Muscle of arm (tissue), 14 donors: ENCODE data around the gene MPC2. TPM values are rescaled to one million over a fixed set of nuclear protein-coding genes. Genes with fewer than 3 reads are reported as not detected.
A peak's percentile ranks its signal among the peaks of the same experiment; 100 is the strongest.

Experiments
- DNase-seq: peaks from one replicate; pipeline ENCODE4 v3.0.0-alpha.2; 2013
- long read RNA-seq, 11 donors: transcript quantifications; one replicate each; lab custom pipeline, GENCODE V29; 2026
- polyA plus RNA-seq, 12 donors: library from polyadenylated mRNA; unstranded; fragments of 120-200 nt; gene quantifications; one replicate each; pipeline ENCODE4 v1.2.1, GENCODE V29; 2013; ENCODE audit not compliant: insufficient read length in 12 of 12

Gene MPC2
- 100 to 1,000 TPM in 1 of 12 donors, 10 to 100 TPM in 10, not detected in 1; 48.6 to 214 (median 75.3) TPM for polyA plus RNA-seq
- long read RNA-seq, donor 1, transcript MPC2-202 (5 exons, 2,177 nt) = major isoform, 200 of 292 reads
- long read RNA-seq, donor 1, partial matches to known transcripts = 92 of 292 reads
- long read RNA-seq, donor 1, other reads (novel, unspliced or antisense) = 0 of 292 reads
- long read RNA-seq, donor 2, transcript MPC2-202 (5 exons, 2,177 nt) = major isoform, 63 of 85 reads
- long read RNA-seq, donor 2, partial matches to known transcripts = 22 of 85 reads
- long read RNA-seq, donor 2, other reads (novel, unspliced or antisense) = 0 of 85 reads
- long read RNA-seq, donor 3, transcript MPC2-202 (5 exons, 2,177 nt) = major isoform, 33 of 113 reads
- long read RNA-seq, donor 3, partial matches to known transcripts = 80 of 113 reads
- long read RNA-seq, donor 3, other reads (novel, unspliced or antisense) = 0 of 113 reads
- long read RNA-seq, donor 4, transcript MPC2-202 (5 exons, 2,177 nt) = major isoform, 23 of 77 reads
- long read RNA-seq, donor 4, partial matches to known transcripts = 54 of 77 reads
- long read RNA-seq, donor 4, other reads (novel, unspliced or antisense) = 0 of 77 reads
- long read RNA-seq, donor 5, transcript MPC2-202 (5 exons, 2,177 nt) = major isoform, 75 of 88 reads
- long read RNA-seq, donor 5, partial matches to known transcripts = 13 of 88 reads
- long read RNA-seq, donor 5, other reads (novel, unspliced or antisense) = 0 of 88 reads
- long read RNA-seq, donor 6, transcript MPC2-202 (5 exons, 2,177 nt) = major isoform, 27 of 100 reads
- long read RNA-seq, donor 6, partial matches to known transcripts = 73 of 100 reads
- long read RNA-seq, donor 6, other reads (novel, unspliced or antisense) = 0 of 100 reads
- long read RNA-seq, donor 7, transcript MPC2-202 (5 exons, 2,177 nt) = major isoform, 27 of 27 reads
- long read RNA-seq, donor 7, partial matches to known transcripts = 0 of 27 reads
- long read RNA-seq, donor 7, other reads (novel, unspliced or antisense) = 0 of 27 reads
- long read RNA-seq, donor 8, transcript MPC2-202 (5 exons, 2,177 nt) = major isoform, 57 of 221 reads
- long read RNA-seq, donor 8, partial matches to known transcripts = 164 of 221 reads
- long read RNA-seq, donor 8, other reads (novel, unspliced or antisense) = 0 of 221 reads
- long read RNA-seq, donor 9, transcript MPC2-202 (5 exons, 2,177 nt) = major isoform, 41 of 58 reads
- long read RNA-seq, donor 9, partial matches to known transcripts = 17 of 58 reads
- long read RNA-seq, donor 9, other reads (novel, unspliced or antisense) = 0 of 58 reads
- long read RNA-seq, donor 10, transcript MPC2-202 (5 exons, 2,177 nt) = major isoform, 51 of 71 reads
- long read RNA-seq, donor 10, partial matches to known transcripts = 20 of 71 reads
- long read RNA-seq, donor 10, other reads (novel, unspliced or antisense) = 0 of 71 reads
- long read RNA-seq, donor 11, transcript MPC2-202 (5 exons, 2,177 nt) = major isoform, 68 of 102 reads
- long read RNA-seq, donor 11, partial matches to known transcripts = 34 of 102 reads
- long read RNA-seq, donor 11, other reads (novel, unspliced or antisense) = 0 of 102 reads

DNA sequence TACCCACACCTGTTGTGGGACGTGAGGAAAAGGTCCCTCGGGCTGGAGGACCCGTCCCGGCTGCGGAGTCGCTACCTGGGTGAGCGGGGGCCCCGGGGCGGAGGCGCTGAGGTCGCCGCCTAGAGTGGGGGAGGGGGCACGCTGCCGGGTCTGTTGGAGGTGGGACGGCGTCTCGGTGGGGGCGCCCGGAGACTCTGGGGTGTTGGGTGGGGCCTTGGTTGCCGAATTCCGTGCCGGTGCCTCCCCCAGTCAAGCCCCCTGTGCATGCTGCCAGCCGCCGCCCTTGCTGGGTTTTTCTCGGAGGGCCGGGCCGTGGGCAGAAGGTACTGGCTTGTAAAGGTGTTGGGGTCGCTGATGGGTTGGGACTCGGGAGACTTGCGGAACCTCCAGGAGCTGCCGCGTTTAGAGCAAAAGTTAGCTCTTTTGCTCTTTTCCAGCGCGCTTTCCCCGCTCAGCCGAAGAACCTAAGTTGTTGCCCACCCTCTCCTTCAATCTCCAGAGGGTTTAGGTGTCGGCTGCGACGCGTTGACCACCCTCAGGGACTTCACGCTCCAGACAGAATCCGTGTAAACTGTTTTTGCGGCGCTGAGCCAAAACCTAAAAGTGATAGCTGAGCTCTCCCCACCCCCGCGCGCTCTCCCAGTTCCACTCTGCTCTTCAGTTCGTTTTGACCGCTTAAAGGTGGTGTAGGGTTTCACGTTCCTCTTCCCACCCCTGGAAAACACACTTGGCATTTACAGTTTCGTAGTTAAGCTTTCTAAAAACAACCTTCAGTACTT is at the start of gene MPC2:
Gene MPC2, minus strand, starts transcription at position 143 of the 779 bp plus-strand sequence. CDS start 1,231 bp downstream, outside the sequence.
- peak; percentile 83 for DNase-seq

DNA sequence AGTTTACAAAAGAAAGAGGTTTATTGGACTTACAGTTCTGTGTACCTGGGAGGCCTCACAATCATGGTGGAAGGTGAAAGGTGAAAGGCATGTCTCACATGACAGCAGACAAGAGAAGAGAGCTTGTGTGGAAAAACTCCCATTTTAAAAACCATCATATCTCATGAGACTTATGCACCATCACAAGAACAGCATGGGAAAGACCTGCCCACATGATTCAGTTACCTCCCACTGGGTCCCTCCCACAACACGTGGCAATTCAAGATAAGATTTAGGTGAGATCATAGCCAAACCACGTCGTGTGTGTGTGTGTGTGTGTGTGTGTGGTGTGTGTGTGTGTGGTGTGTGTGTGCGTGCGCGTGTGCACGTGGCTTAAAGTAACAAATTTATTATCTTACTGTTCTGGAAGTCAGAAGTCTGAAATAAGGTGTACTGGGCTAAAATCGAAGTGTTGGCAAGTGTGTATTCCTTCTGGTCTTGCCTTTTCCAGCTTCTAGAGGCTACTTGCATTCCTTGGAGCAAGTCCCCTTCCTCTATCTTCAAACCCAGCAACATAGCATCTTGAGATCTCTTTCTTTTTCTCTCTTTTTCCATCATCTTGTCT is 48.1 kb upstream of the MPC2 start:
- no peak for DNase-seq

DNA sequence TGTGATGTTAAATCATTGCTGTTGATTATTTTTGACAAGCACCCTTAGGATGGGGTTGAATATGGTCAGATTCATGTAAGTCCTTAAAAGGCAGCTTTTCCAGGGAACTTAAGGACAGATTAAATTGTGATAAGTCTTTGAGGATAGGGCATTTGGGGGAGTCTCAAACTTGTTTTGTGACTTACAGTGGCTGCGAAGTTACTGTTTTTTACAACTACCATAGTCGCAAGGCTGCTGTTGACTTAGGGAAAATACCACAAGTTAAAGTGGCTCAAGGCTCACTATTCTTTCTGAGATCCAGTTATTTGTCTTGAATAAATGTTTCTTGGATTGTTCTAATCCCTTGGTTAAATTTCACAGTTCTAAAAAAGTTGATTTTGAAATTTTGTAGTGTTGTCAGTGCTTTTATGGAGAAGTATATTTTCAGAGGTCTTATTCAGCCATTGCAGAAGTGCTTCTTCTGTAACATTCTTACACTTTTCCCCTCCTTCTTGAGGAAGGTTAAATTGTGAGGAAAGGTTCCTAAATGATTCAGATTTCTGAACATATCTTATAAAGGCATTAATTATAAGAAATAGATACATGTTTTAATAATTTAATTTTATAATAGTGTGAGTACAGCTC is 47.0 kb upstream of the MPC2 start:
- no peak for DNase-seq

GRCh38 chr1:167981933-167982332 is 45.1 kb upstream of the MPC2 start:
- no peak for DNase-seq

DNA sequence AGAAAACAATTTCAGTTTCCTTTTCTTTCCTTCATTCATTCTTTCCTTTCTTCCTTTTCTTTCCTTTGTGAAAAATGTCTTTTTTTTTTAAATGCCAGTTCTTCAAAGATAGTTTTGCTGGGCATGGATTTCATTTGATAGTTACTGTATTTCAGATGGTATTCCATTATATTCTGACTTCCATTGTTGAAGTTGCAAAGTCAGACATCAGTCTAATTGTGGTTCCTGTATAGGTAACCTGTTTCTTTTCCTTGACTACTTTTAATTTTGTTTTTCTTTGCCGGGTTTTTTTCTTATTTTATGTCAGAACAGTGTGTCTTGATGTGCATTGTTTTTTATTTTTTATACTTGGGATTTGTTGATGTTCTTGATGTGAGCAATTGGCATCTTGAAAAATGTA is 40.4 kb upstream of the MPC2 start:
- DNase-seq = no peak

DNA sequence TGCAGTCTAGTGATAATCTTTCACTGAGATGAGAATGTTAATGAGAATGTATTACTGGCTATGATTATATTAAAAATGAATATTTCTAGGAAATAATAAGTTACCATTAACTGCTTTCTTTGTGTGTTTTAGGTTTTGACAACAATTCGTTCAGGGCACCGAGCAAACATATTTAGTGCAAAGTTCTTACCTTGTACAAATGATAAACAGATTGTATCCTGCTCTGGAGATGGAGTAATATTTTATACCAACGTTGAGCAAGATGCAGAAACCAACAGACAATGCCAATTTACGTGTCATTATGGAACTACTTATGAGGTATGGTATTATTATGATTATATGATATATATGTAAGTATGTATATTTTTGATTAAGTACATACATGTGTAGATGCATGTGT is 37.8 kb upstream of the MPC2 start:
- no peak for DNase-seq

GRCh38 chr1:167973832-167974231 is 37.0 kb upstream of the MPC2 start:
- no peak for DNase-seq

DNA sequence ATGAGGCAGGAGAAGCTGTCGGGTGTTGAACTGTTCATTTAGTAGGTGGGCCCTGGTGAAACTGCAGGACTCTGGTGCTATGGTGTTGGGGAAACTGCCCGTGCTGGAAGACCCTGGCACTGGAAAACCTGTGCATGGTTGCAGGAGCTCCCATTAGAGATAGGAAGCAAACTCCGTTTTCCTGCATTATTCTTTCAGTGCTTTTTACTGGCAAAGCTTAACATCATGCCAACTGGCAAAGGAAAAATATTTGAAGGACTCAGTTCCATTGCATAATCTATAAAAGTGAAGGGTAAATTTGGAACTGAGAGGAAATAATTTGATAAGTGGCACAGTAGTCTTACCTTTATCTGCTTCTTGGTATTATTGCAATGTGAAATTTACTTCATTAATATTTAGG is 31.7 kb upstream of the MPC2 start:
- no peak for DNase-seq

GRCh38 chr1:167966050-167966449 is 29.2 kb upstream of the MPC2 start:
- DNase-seq = no peak

GRCh38 chr1:167964646-167965045 is 27.8 kb upstream of the MPC2 start:
- DNase-seq = no peak

DNA sequence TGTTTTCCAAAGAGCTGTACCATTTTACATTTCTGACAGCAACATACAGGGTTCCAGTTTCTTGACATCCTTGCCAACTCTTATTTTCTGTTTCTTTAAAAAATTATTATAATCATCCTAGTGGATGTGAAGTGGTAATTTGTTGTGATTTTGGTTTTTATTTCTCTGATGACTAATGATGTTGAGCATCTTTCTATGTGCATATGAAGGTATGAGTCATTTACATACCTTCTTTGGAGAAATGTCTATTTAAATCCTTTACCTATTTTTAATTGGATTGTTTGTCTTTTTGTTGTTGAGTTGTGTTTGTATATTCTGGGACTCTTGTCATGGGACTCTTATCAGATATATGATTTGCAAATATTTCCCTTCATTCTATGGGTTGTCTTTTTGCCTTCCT is 20.8 kb upstream of the MPC2 start:
- DNase-seq = no peak

- DNase-seq = no peak
Measured at GRCh38 chr1:167955915-167956314, 19.0 kb upstream of the MPC2 start.

GRCh38 chr1:167950569-167950968 is 13.7 kb upstream of the MPC2 start:
- no peak for DNase-seq

- no peak for DNase-seq
Measured at GRCh38 chr1:167949785-167950184, 12.9 kb upstream of the MPC2 start.

DNA sequence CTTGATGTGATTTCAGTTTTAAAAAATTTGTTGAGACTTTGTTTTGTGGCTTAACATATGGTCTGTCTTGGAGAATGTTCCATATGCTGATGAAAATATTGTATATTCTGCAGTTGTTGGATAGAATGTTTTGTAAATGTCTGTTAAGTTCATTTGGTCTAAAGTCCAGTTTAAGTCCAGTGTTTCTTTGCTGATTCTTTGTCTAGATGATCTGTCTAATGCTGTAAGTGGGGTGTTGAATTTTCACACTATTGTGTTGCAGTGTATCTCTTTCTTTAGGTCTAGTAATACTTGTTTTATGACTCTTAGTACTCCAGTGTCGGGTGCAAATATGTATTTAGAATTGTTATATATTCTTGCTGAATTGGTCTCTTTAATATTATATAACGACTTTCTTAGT is 10.9 kb upstream of the MPC2 start:
- DNase-seq = no peak

GRCh38 chr1:167943541-167943940 is 6.7 kb upstream of the MPC2 start:
- DNase-seq = no peak

GRCh38 chr1:167940264-167940663 is 3.4 kb upstream of the MPC2 start:
- DNase-seq = no peak

DNA sequence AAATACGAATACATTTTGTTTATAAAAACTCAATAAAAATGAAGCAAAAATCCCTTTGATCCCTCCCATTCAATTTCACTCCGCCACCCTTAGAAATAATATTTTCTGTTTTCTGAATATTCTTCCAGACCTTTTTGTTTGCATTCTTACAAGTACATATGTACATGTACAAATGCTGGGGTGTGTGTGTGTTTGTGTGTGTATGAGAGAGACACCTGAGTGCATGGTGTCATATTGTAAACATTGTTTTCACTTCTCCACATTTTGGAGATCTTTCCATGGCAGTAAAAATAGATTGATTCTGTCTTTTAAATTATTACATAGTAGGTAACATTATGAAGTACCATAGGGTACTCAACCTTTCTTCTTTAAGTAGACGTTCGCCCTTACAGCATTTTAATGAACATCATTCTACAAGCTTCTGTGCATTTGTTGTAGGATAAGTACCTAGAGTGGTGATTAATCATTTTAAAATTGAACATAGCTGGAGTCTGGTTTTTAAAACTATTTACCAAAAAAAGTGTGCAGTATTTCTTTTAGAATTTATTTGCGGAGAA is 1.3 kb upstream of the MPC2 start:
- no peak for DNase-seq

DNA sequence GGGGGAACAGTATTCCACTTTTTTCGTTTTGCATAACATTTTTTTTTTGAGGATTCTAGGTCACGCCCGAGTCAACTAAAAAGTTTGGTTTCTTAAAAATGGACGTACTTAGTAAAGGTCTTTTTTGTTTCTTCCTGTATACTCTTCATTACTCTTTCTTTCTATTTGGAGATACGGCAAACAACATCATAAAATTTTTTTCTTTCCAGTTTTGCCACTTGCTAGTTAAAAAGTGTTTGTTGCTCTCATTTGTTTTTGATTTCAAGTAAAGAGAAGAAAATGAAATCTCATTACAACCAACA is 788 bp upstream of the MPC2 start:
- no peak for DNase-seq
